ENCODE results near the gene ANKRD17. TPM values are rescaled to one million over a fixed set of nuclear protein-coding genes. Genes with fewer than 3 reads are reported as not detected.

Gene ANKRD17
- total and polyA plus RNA-seq, 9 of the 15 experiments (the other 6 are each of a cell fraction or from before 2014, with no cell fraction given) = 25.5 to 86.9 (median 52.2) TPM

DNA sequence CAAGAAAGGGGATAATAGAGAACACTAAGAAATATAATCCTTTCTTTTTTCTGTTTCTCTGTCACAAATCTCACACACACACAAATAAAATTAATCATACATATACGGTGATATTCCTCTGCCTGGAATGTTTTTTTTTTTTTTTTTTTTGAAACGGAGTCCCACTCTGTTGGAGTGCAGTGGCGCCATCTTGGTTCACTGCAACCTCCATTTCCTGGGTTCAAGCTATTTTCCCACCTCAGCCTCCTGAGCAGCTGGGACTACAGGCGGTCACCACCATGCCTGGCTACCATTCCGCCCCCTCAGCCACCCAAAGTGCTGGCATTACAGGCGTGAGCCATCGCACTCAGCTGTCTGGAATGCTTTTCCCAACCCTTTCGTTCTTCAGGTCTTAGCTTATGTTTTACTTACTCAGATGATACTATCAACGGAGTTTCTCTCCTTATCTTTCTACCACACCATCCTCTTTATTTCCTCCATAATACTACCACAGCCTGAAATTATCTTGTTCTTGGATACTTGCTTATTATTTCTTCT, 69.3 kb downstream of the ANKRD17 start (continued):
- TF ChIP-seq MAFK (IDR thresholded peaks at IDR 0.05; ENCODE audit: low read length) = no peak
- TF ChIP-seq ARID1B (IDR thresholded peaks at IDR 0.05) = peak; percentile 29; the same call in 1 of the 2 replicates
- peak in 1 of 3 experiments; percentile 80 for TF ChIP-seq YY1 (IDR thresholded peaks at IDR 0.05; ENCODE audit: borderline replicate concordance in 1 of 3, control insufficient read depth in 1 of 3, extremely low read depth in 1 of 3, insufficient read depth in 3 of 3, insufficient read length in 1 of 3, insufficient replicate concordance in 2 of 3, low read depth in 1 of 3, low read length in 2 of 3)
- TF ChIP-seq RBM25 (IDR thresholded peaks at IDR 0.05; ENCODE audit: low read depth, low read length, severe bottlenecking) = no peak
- 0 out of 2 replicates have a peak, but pooled peaks have one; percentile 8 for TF ChIP-seq TEAD4 (IDR thresholded peaks at IDR 0.05; ENCODE audit: low read length)
- TF ChIP-seq TEAD4 (CRISPR knock-in tag; IDR thresholded peaks at IDR 0.05; ENCODE audit: borderline replicate concordance) = no peak
- peak; percentile 32; the same call in 1 of the 2 replicates for TF ChIP-seq CC2D1A (IDR thresholded peaks at IDR 0.05)
- no peak for TF ChIP-seq ETS2 (tag; IDR thresholded peaks at IDR 0.05; ENCODE audit: borderline replicate concordance, poor library complexity, severe bottlenecking)

DNA sequence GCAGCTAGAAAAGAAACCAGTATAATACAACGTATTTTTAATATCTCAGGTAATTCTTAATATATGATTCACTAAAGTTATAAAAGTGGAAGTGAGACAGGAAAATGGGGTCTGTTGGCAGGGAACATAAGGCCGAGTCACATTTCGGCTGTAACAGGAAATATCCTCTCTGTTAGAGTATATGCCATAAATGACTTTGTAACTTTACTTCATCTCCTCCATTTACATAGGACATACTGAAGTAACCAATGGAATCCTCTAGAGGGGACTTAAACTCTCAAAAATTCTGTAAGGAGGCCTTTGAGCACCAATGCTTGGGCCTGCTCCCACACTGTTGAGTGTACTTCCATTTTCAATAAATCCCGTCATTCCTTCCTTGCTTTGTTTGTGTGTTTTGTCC, 71.3 kb downstream of the ANKRD17 start:
- Histone ChIP-seq H3K4me2 (ENCODE audit: insufficient read depth, low read length) (no peak overlapping the region), H4K20me1 (replicated peaks; ENCODE audit: control insufficient read depth, insufficient read depth, low read length) (no peaks in the 10 kb centered on the region), H3K36me3 (ENCODE audit: control insufficient read depth, insufficient read depth, low read length) (peaks cover 40% of the 10 kb centered on the region; the same call in 1 of the 3 replicates), H3K9ac (ENCODE audit: insufficient read depth in 1 of 2, low read depth in 2 of 2, low read length in 2 of 2) (no peak overlapping the region), H3K9me1 (ENCODE audit: control insufficient read depth, insufficient read depth, low read length) (no peaks in the 10 kb centered on the region), H3K4me3 (no peak overlapping the region), H3K79me2 (ENCODE audit: control insufficient read depth, insufficient read depth, low read length) (peaks cover 97% of the 10 kb centered on the region), H2AFZ (ENCODE audit: low read depth, low read length) (no peak overlapping the region), H3K27me3 (ENCODE audit: control insufficient read depth in 2 of 2, insufficient read depth in 2 of 2, low read length in 2 of 2) (no peaks in the 10 kb centered on the region), H3K4me1 (replicated peaks in 1 of 2; ENCODE audit: control insufficient read depth in 2 of 2, insufficient read depth in 2 of 2, low read length in 2 of 2) (no peaks in the 10 kb centered on the region; a peak in 2 of 5 replicates), H3K9me3 (replicated peaks; ENCODE audit: control insufficient read depth, insufficient read depth, low read depth, low read length) (no peaks in the 10 kb centered on the region), H3K27ac (ENCODE audit: extremely low read depth, low read depth, low read length) (peak overlapping the region; percentile 50; the same call in 1 of the 3 replicates)
- peak; percentile 83 for ATAC-seq
- BruUV-seq (replicated peaks) = no TSS peak
- no peak for TF ChIP-seq DIDO1 (tag; IDR thresholded peaks at IDR 0.05; ENCODE audit: low read depth)
- TF ChIP-seq, protein P1, sequence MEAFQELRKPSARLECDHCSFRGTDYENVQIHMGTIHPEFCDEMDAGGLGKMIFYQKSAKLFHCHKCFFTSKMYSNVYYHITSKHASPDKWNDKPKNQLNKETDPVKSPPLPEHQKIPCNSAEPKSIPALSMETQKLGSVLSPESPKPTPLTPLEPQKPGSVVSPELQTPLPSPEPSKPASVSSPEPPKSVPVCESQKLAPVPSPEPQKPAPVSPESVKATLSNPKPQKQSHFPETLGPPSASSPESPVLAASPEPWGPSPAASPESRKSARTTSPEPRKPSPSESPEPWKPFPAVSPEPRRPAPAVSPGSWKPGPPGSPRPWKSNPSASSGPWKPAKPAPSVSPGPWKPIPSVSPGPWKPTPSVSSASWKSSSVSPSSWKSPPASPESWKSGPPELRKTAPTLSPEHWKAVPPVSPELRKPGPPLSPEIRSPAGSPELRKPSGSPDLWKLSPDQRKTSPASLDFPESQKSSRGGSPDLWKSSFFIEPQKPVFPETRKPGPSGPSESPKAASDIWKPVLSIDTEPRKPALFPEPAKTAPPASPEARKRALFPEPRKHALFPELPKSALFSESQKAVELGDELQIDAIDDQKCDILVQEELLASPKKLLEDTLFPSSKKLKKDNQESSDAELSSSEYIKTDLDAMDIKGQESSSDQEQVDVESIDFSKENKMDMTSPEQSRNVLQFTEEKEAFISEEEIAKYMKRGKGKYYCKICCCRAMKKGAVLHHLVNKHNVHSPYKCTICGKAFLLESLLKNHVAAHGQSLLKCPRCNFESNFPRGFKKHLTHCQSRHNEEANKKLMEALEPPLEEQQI (IDR thresholded peaks at IDR 0.05) = peak; percentile 25; the same call in 1 of the 2 replicates
- TF ChIP-seq, protein P2, sequence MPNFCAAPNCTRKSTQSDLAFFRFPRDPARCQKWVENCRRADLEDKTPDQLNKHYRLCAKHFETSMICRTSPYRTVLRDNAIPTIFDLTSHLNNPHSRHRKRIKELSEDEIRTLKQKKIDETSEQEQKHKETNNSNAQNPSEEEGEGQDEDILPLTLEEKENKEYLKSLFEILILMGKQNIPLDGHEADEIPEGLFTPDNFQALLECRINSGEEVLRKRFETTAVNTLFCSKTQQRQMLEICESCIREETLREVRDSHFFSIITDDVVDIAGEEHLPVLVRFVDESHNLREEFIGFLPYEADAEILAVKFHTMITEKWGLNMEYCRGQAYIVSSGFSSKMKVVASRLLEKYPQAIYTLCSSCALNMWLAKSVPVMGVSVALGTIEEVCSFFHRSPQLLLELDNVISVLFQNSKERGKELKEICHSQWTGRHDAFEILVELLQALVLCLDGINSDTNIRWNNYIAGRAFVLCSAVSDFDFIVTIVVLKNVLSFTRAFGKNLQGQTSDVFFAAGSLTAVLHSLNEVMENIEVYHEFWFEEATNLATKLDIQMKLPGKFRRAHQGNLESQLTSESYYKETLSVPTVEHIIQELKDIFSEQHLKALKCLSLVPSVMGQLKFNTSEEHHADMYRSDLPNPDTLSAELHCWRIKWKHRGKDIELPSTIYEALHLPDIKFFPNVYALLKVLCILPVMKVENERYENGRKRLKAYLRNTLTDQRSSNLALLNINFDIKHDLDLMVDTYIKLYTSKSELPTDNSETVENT (CRISPR knock-in tag; IDR thresholded peaks at IDR 0.05) = no peak
- CTCF ChIA-PET (ENCODE audit: low intra/inter-chr PET ratio) = no interaction called here
- intact Hi-C loops (cut with micrococcal nuclease) = no loop called here
- peak in 1 of 4 experiments; percentile 12 for DNase-seq (ENCODE audit: extremely low read depth in 1 of 4, low spot score in 3 of 4)
- POLR2A ChIA-PET = no interaction called here
- in situ Hi-C loops (cut with MboI) = no loop called here
- WGBS (ENCODE audit: insufficient coverage, low coverage, missing lambda C conversion rate) = 92% methylated on average over 4 of the region's 4 CpGs
- FAIRE-seq = no peak
